MCF 10A (cell line): ENCODE measurements around the gene F2RL3. TPM values are rescaled to one million over a fixed set of nuclear protein-coding genes. Genes with fewer than 3 reads are reported as not detected.

Source experiments
- BruUV-seq: library from RNA; stranded (reverse); fragments of 400-500 nt; replicated peaks from 2 replicates; lab custom pipeline; 2021; lab: Mats Ljungman, UMichigan
- CTCF ChIA-PET: fragments of 300-600 bp; sonication (Branson Sonifier 250); formaldehyde crosslinking; extraction: SDS; loops from one replicate; lab custom pipeline; 2021; ENCODE audit warnings: antibody characterized with exemption, inconsistent platforms; lab: Yijun Ruan, JAX
- POLR2A ChIA-PET: fragments of 300-600, 350-650 bp; sonication (Branson Sonifier 250); formaldehyde crosslinking; extraction: SDS; loops from one replicate; lab custom pipeline; 2020; ENCODE audit warnings: antibody characterized with exemption, inconsistent platforms; lab: Yijun Ruan, JAX
- DNase-seq: peaks from one replicate; pipeline ENCODE4 v3.0.0-alpha.2; 2018; ENCODE audit not compliant: unreplicated experiment
- H3K27ac Mint-ChIP-seq: one replicate; pipeline ENCODE4 v1.8.0; 2022; ENCODE audit warnings: mild to moderate bottlenecking, low read depth, mixed read lengths; ENCODE audit not compliant: unreplicated experiment
- H3K27me3 Mint-ChIP-seq: one replicate; pipeline ENCODE4 v1.8.0; 2022; ENCODE audit warnings: mixed read lengths; ENCODE audit not compliant: insufficient read depth, unreplicated experiment
- H3K36me3 Mint-ChIP-seq: one replicate; pipeline ENCODE4 v1.8.0; 2022; ENCODE audit warnings: mild to moderate bottlenecking, moderate library complexity, mixed read lengths; ENCODE audit not compliant: insufficient read depth, unreplicated experiment
- H3K4me1 Mint-ChIP-seq: one replicate; pipeline ENCODE4 v1.8.0; 2022; ENCODE audit warnings: mixed read lengths; ENCODE audit not compliant: insufficient read depth, unreplicated experiment
- H3K4me3 Mint-ChIP-seq: one replicate; pipeline ENCODE4 v1.8.0; 2022; ENCODE audit warnings: mild to moderate bottlenecking, moderate library complexity, mixed read lengths; ENCODE audit not compliant: unreplicated experiment
- H3K9me3 Mint-ChIP-seq: one replicate; pipeline ENCODE4 v1.8.0; 2022; ENCODE audit warnings: mixed read lengths; ENCODE audit not compliant: unreplicated experiment
- intact Hi-C: fragments of 100-400 bp; cut with micrococcal nuclease; formaldehyde crosslinking; loops from 2 replicates; pipeline ENCODE4 v1.14.1; 2022
- total RNA-seq: library from RNA; stranded (reverse); gene quantifications from 2 replicates; pipeline ENCODE4 v1.2.3, GENCODE V29; 2022
- TF ChIP-seq, protein P1 (sequence below): fragments of 200-600 bp; IDR thresholded peaks from one replicate; pipeline ENCODE4 v1.8.0; 2022; ENCODE audit warnings: antibody characterized with exemption, mild to moderate bottlenecking; ENCODE audit not compliant: unreplicated experiment

The F2RL3 gene
- total RNA-seq, 1 experiment from 2014 or later, result not detected

DNA sequence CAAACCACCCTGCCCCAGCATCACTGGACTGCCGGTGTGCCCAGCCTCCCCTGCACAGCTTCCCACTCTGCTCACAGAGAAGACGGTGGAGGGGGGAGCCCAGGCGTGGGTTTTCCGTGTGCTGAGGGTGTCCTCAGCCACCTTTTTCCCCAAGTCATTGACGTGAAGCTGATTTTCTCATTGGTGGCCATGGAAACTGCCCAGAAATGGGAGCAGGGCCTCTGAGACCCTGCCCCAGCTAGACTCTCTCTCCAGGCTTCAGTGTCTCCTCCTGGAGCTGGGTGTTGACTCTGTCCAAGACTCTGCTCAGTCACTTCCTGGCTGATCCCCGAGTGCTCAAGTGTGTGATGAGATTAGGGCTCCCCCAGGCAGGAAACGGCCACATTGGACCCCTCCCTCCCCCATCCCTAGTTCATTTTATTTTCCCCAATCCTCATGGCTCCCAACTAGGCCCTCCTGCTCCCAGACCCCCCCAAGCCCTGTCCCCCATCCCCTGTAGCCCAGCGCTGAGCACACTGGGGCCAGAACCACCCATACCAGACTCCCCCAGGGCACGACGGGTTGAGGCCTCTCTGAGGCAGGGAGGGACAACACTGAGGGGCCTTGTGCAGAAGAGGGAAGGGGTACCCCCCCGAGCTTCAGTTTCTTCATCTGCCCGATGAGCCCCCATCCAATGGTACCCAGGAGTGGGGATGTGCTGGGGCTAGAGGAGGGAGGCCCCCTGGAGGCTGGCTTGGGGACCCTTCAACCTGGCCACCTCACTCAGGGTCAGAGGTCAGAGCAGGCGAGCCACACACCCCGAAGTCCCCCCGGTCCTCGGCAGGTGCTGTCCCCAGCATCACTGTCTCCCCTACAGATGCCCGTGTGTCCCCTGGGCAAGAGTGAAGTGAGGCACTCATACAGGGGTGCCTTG lies 1.2 kb upstream of the F2RL3 start:
- TF ChIP-seq, protein P1, sequence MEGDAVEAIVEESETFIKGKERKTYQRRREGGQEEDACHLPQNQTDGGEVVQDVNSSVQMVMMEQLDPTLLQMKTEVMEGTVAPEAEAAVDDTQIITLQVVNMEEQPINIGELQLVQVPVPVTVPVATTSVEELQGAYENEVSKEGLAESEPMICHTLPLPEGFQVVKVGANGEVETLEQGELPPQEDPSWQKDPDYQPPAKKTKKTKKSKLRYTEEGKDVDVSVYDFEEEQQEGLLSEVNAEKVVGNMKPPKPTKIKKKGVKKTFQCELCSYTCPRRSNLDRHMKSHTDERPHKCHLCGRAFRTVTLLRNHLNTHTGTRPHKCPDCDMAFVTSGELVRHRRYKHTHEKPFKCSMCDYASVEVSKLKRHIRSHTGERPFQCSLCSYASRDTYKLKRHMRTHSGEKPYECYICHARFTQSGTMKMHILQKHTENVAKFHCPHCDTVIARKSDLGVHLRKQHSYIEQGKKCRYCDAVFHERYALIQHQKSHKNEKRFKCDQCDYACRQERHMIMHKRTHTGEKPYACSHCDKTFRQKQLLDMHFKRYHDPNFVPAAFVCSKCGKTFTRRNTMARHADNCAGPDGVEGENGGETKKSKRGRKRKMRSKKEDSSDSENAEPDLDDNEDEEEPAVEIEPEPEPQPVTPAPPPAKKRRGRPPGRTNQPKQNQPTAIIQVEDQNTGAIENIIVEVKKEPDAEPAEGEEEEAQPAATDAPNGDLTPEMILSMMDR, result no peak
- H3K36me3 Mint-ChIP-seq, result peaks cover 7% of the 10 kb centered on the region
- POLR2A ChIA-PET, result interaction anchor here (1.0 to 2.0 kb wide), 3 partner anchors 33 to 59 kb away, joined by 3 to 11 read pairs (median 4); partner anchors contain the start of gene SIN3B
- no TSS peak for BruUV-seq
- peaks cover 6% of the 10 kb centered on the region for H3K4me1 Mint-ChIP-seq
- peak overlapping the region; percentile 95 for H3K27ac Mint-ChIP-seq
- DNase-seq, result no peak
- H3K9me3 Mint-ChIP-seq, result peaks cover 8% of the 10 kb centered on the region
- intact Hi-C loops, result no loop called here
- CTCF ChIA-PET, result interaction anchor here (0.6 kb wide), 2 partner anchors 111 to 230 kb away, joined by 3 to 4 read pairs; no protein-coding TSS in a partner anchor
- no peak overlapping the region for H3K4me3 Mint-ChIP-seq
- no peaks in the 10 kb centered on the region for H3K27me3 Mint-ChIP-seq

DNA sequence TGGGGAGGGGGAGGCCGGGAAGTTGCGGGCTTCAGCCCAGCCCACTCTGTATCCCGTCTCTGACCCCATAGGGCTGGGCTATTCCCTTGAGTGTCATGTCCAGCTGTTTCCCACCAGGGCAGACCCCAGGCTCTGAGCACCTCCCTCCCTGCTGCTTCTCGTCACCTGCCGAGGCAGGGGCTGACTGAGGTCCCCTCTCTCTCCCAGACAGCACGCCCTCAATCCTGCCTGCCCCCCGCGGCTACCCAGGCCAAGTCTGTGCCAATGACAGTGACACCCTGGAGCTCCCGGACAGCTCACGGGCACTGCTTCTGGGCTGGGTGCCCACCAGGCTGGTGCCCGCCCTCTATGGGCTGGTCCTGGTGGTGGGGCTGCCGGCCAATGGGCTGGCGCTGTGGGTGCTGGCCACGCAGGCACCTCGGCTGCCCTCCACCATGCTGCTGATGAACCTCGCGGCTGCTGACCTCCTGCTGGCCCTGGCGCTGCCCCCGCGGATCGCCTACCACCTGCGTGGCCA lies 625 bp downstream of the F2RL3 start:
- Mint-ChIP-seq H3K4me1 (no peaks in the 10 kb centered on the region), H3K27ac (peak overlapping the region; percentile 63), H3K9me3 (no peaks in the 10 kb centered on the region), H3K36me3 (peaks cover 7% of the 10 kb centered on the region), H3K4me3 (no peak overlapping the region), H3K27me3 (no peaks in the 10 kb centered on the region)
- DNase-seq, result peak; percentile 40
- no TSS peak for BruUV-seq
- TF ChIP-seq, protein P1, result no peak
- ChIA-PET POLR2A (no interaction called here), CTCF (interaction anchor here (0.5 to 0.7 kb wide), 3 partner anchors 112 to 441 kb away, joined by 3 to 4 read pairs (median 3); no protein-coding TSS in a partner anchor)
- intact Hi-C loops, result no loop called here

DNA sequence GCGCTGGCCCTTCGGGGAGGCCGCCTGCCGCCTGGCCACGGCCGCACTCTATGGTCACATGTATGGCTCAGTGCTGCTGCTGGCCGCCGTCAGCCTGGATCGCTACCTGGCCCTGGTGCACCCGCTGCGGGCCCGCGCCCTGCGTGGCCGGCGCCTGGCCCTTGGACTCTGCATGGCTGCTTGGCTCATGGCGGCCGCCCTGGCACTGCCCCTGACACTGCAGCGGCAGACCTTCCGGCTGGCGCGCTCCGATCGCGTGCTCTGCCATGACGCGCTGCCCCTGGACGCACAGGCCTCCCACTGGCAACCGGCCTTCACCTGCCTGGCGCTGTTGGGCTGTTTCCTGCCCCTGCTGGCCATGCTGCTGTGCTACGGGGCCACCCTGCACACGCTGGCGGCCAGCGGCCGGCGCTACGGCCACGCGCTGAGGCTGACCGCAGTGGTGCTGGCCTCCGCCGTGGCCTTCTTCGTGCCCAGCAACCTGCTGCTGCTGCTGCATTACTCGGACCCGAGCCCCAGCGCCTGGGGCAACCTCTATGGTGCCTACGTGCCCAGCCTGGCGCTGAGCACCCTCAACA lies 1.2 kb downstream of the F2RL3 start:
- no peaks in the 10 kb centered on the region for H3K27me3 Mint-ChIP-seq
- peaks cover 7% of the 10 kb centered on the region for H3K36me3 Mint-ChIP-seq
- BruUV-seq, result no TSS peak
- CTCF ChIA-PET, result interaction anchor here (0.5 to 0.6 kb wide), 3 partner anchors 108 to 442 kb away, joined by 3 to 4 read pairs (median 3); no protein-coding TSS in a partner anchor
- H3K9me3 Mint-ChIP-seq, result no peaks in the 10 kb centered on the region
- no peaks in the 10 kb centered on the region for H3K4me1 Mint-ChIP-seq
- POLR2A ChIA-PET, result no interaction called here
- DNase-seq, result no peak
- intact Hi-C loops, result no loop called here
- TF ChIP-seq, protein P1, result no peak
- H3K27ac Mint-ChIP-seq, result peak overlapping the region; percentile 63
- no peak overlapping the region for H3K4me3 Mint-ChIP-seq
